SU-DHL-6 (cell line): ENCODE measurements around the gene NDUFA7.
"Not testable (repeated sequence)": the region's sequence is repeated elsewhere in the genome, so short reads cannot be mapped to it uniquely, and the experiment has no call there.

Experiments used
- H2AFZ ChIP-seq: fragments of 200-600 bp; sonication (generic); 2 replicates; pipeline ENCODE4 v1.6.1; 2014; ENCODE audit warnings: low read depth, mild to moderate bottlenecking, moderate library complexity, mixed read lengths, antibody characterized with exemption, low read length; ENCODE audit not compliant: severe bottlenecking
- H3F3A ChIP-seq: fragments of 200-600 bp; shearing (Covaris generic); 2 replicates; pipeline ENCODE4 v1.6.0; 2016; ENCODE audit warnings: antibody characterized with exemption, mild to moderate bottlenecking; ENCODE audit not compliant: insufficient read depth
- H3K27ac ChIP-seq: fragments of 200-600 bp; sonication (generic); 2 replicates; pipeline ENCODE4 v1.5.1; 2016; ENCODE audit warnings: low read depth, mild to moderate bottlenecking, low read length, moderate library complexity, mixed read lengths
- H3K27me3 ChIP-seq: fragments of 200-600 bp; sonication (generic), shearing (Covaris generic); 2 replicates; pipeline ENCODE4 v1.6.0; 2014; ENCODE audit warnings: mild to moderate bottlenecking, low read length
- H3K36me3 ChIP-seq: fragments of 200-600 bp; sonication (generic); 2 replicates; pipeline ENCODE4 v1.6.1; 2014; ENCODE audit warnings: mild to moderate bottlenecking, low read length, mixed read lengths
- H3K4me2 ChIP-seq: fragments of 300-600, 200-600 bp; shearing (Covaris generic), sonication (generic); 2 replicates; pipeline ENCODE4 v1.6.0; 2014; ENCODE audit warnings: low read length, low read depth, mild to moderate bottlenecking; ENCODE audit not compliant: poor library complexity, severe bottlenecking
- H3K4me3 ChIP-seq: fragments of 200-600 bp; sonication (generic); 2 replicates; pipeline ENCODE4 v1.5.1; 2014; ENCODE audit warnings: antibody characterized with exemption, low read length, mild to moderate bottlenecking, mixed read lengths; ENCODE audit not compliant: insufficient read depth, poor library complexity, severe bottlenecking
- H3K79me2 ChIP-seq: fragments of 200-600 bp; sonication (generic); 2 replicates; pipeline ENCODE4 v1.6.1; 2014; ENCODE audit warnings: mild to moderate bottlenecking, low read length, moderate library complexity; ENCODE audit not compliant: insufficient read depth
- H3K9ac ChIP-seq: fragments of 200-600 bp; sonication (generic); 2 replicates; pipeline ENCODE4 v1.7.0; 2014; ENCODE audit warnings: mild to moderate bottlenecking, low read length
- H3K9me2 ChIP-seq: fragments of 200-600 bp; sonication (generic); replicated peaks from 2 replicates; pipeline ENCODE4 v1.6.1; 2014; ENCODE audit warnings: low read length; ENCODE audit not compliant: insufficient read depth
- H3K9me3 ChIP-seq: fragments of 200-600 bp; sonication (generic); 2 replicates; pipeline ENCODE4 v1.6.1; 2014; ENCODE audit warnings: low read length, mixed read lengths; ENCODE audit not compliant: insufficient read depth
- H4K20me1 ChIP-seq: fragments of 200-600 bp; sonication (generic); 2 replicates; pipeline ENCODE4 v1.6.1; 2014; ENCODE audit warnings: low read depth, mild to moderate bottlenecking, antibody characterized with exemption, low read length, moderate library complexity, mixed read lengths
- CTCF ChIP-seq: fragments of 200-600 bp; sonication (generic); IDR thresholded peaks from one replicate; pipeline ENCODE4 v1.5.1; 2017; ENCODE audit warnings: antibody characterized with exemption, mild to moderate bottlenecking, low read length, moderate library complexity; ENCODE audit not compliant: insufficient read depth, poor library complexity, severe bottlenecking
- EZH2phosphoT487 ChIP-seq: fragments of 200-600 bp; sonication (generic), shearing (Covaris generic); conservative IDR thresholded peaks from 2 replicates; pipeline ENCODE4 v1.6.1; 2018; ENCODE audit warnings: mild to moderate bottlenecking, antibody characterized with exemption, low read length, moderate library complexity, mixed read lengths

Gene NDUFA7

DNA sequence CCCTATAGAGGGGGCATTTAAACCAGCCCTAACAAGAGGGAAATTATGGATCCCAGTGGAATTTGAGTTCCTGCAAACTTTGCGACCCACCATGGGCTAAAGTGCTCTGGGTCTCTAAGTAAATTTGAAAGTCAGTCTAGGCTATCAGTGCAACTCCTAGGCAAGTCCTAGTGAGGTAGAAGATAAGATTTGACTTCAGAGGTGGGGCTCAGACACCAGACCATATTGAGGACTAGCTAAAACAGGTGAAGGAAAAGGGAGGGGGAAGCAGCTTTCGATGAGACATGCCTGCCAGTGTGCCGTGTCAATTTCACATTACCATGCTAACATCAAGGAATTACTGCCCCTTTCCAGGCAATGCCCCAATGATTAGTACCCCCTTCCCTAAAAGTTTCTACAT, 51.5 kb downstream of the NDUFA7 start:
- Histone ChIP-seq H3K4me3 (no peak overlapping the region), H3K9ac (no peak overlapping the region)

GRCh38 chr19:8265872-8266271, 55.3 kb downstream of the NDUFA7 start:
- Histone ChIP-seq H4K20me1 (no peaks in the 10 kb centered on the region), H3K4me2 (no peak overlapping the region), H3K9me2 (no peaks in the 10 kb centered on the region), H3K27ac (no peak overlapping the region), H3K79me2 (no peaks in the 10 kb centered on the region), H3K9me3 (no peaks in the 10 kb centered on the region), H2AFZ (no peak overlapping the region), H3F3A (peaks cover 8% of the 10 kb centered on the region), H3K4me3 (no peak overlapping the region), H3K36me3 (no peaks in the 10 kb centered on the region), H3K9ac (no peak overlapping the region), H3K27me3 (no peaks in the 10 kb centered on the region)
- TF ChIP-seq CTCF (no peak), EZH2phosphoT487 (no peak)

More for the DNA sequence above, 51.5 kb downstream of the NDUFA7 start:
- H3K79me2 ChIP-seq: no peaks in the 10 kb centered on the region
- no peaks in the 10 kb centered on the region for H3K9me2 ChIP-seq
- no peaks in the 10 kb centered on the region for H3K9me3 ChIP-seq
- no peaks in the 10 kb centered on the region for H4K20me1 ChIP-seq
- H2AFZ ChIP-seq: no peak overlapping the region
- H3K27ac ChIP-seq: no peak overlapping the region
- no peak for TF ChIP-seq CTCF
- no peak for TF ChIP-seq EZH2phosphoT487
- H3K27me3 ChIP-seq: no peaks in the 10 kb centered on the region
- no peak overlapping the region for H3K4me2 ChIP-seq
- H3K36me3 ChIP-seq: no peaks in the 10 kb centered on the region
- peaks cover 8% of the 10 kb centered on the region for H3F3A ChIP-seq

- not testable (repeated sequence) for H3K9me2 ChIP-seq, H3K9ac ChIP-seq, H4K20me1 ChIP-seq, H3K27ac ChIP-seq, H3K4me2 ChIP-seq, H3K27me3 ChIP-seq, H3K79me2 ChIP-seq, H2AFZ ChIP-seq, H3K36me3 ChIP-seq, H3K9me3 ChIP-seq, H3F3A ChIP-seq, H3K4me3 ChIP-seq
Measured at GRCh38 chr19:8264248-8264647, 56.9 kb downstream of the NDUFA7 start.

DNA sequence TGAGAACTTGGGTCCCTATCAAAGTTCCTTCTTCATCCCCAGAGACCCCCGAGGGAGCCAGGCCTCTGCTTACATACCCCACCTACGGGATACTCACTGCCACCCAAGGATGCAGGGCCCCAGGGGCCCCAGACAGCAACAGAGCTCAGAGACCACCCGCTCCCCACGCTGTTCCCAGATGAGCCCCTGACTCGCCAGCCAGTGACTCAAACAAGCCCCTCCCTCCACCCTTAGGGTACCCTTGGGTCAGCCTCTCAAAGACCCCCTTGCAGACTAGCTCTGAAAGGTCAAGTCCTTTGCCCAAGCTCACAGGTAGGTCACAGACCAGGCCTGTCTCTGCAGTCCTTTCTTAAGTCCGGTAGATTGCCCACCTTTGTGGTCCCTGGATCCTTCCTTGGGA, 58.7 kb downstream of the NDUFA7 start:
- TF ChIP-seq EZH2phosphoT487 (no peak), CTCF (no peak)
- Histone ChIP-seq H3K36me3 (no peaks in the 10 kb centered on the region), H3F3A (no peaks in the 10 kb centered on the region; the same call in 1 of the 2 replicates)

More for the DNA sequence above, 58.7 kb downstream of the NDUFA7 start:
- Histone ChIP-seq H3K9me3 (no peaks in the 10 kb centered on the region), H3K4me2 (no peak overlapping the region), H3K27me3 (no peaks in the 10 kb centered on the region), H3K79me2 (no peaks in the 10 kb centered on the region), H4K20me1 (no peaks in the 10 kb centered on the region), H3K9ac (no peak overlapping the region), H2AFZ (no peak overlapping the region), H3K27ac (no peak overlapping the region), H3K4me3 (no peak overlapping the region), H3K9me2 (no peaks in the 10 kb centered on the region)
